Muscle of leg (tissue), 11 donors: ENCODE data around the gene EYS. TPM values are rescaled to one million over a fixed set of nuclear protein-coding genes. Genes with fewer than 3 reads are reported as not detected.
"Not testable (repeated sequence)": the region's sequence is repeated elsewhere in the genome, so short reads cannot be mapped to it uniquely, and the experiment has no call there.

ENCODE experiments used
- DNase-seq: peaks from one replicate; pipeline ENCODE4 v3.0.0; 2013
- H3K27ac ChIP-seq: one replicate; pipeline ENCODE4 v1.5.1; 2013; ENCODE audit warnings: mild to moderate bottlenecking, low read length, control low read depth
- H3K27me3 ChIP-seq: one replicate; pipeline ENCODE4 v1.6.1; 2013; ENCODE audit warnings: low read length; ENCODE audit not compliant: control insufficient read depth, insufficient read depth
- H3K36me3 ChIP-seq: one replicate; pipeline ENCODE4 v1.6.1; 2013; ENCODE audit warnings: low read length; ENCODE audit not compliant: control insufficient read depth, insufficient read depth
- H3K4me1 ChIP-seq: one replicate; pipeline ENCODE4 v1.6.1; 2013; ENCODE audit warnings: low read length; ENCODE audit not compliant: control insufficient read depth, insufficient read depth
- H3K4me3 ChIP-seq: one replicate; pipeline ENCODE4 v1.5.1; 2013; ENCODE audit warnings: low read length, control low read depth
- H3K9me3 ChIP-seq: replicated peaks from 2 replicates; pipeline ENCODE4 v1.6.1; 2013; ENCODE audit warnings: low read depth, low read length; ENCODE audit not compliant: control insufficient read depth
- WGBS: methylation state at CpG from one replicate; pipeline ENCODE4 v1.1.5; 2013; ENCODE audit warnings: missing lambda C conversion rate; ENCODE audit not compliant: insufficient coverage; 5-methylcytosine and 5-hydroxymethylcytosine counted together
- polyA plus RNA-seq, 8 donors: library from polyadenylated mRNA; unstranded; fragments of 120-200 nt; gene quantifications; one replicate each; pipeline versions ENCODE4 v1.2.1 to v1.2.3, GENCODE V29; 2013; ENCODE audit warnings: inconsistent platforms in 1 of 8, low replicate concordance in 1 of 8; ENCODE audit not compliant: insufficient read length in 8 of 8, insufficient read depth in 1 of 8
- total RNA-seq: library from RNA; stranded (reverse); fragments of 120-200 nt; gene quantifications from one replicate; pipeline ENCODE4 v1.2.4, GENCODE V29; 2013

Gene EYS
- total and polyA plus RNA-seq, 9 donors: 0.24 to 1.1 (median 0.66) TPM

DNA sequence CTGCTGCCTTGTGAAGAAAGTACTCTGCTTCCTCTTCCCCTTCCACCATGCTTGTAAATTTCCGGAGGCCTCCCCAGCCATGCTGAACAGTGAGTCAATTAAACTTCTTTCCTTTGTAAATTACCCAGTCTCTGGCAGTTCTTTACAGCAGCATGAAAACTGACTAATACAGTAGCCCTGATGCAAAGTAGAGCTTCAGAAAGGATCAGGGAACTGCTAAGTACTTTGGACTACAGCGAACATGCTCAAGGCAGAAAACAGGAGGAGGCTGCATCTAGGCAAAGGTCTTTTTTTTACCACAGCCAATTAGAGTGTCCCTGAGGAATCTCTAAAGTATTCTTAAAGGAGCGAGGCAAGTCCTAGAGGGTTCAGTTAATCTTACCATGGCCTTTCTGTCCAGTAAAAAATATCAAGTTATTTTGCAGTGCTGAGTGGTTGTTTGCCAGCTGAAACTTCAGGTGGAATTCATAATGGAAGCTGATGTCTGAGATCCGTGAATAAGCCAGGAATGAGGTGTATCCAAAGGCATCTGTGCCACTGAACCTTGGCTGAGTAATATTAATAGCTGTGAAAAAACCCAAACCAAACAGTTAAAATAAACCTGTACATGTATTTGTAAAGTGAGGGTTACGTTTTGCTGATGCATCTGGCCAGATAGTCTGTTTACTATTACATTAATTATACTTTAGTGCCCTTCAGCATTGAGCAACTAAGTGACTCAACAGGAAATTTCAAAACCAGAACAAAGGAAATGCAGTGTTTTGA is 1901.0 kb downstream of the EYS start:
- DNase-seq: peak; percentile 39
- H3K27me3 ChIP-seq: no peaks in the 10 kb centered on the region
- H3K27ac ChIP-seq: no peak overlapping the region
- H3K36me3 ChIP-seq: no peaks in the 10 kb centered on the region
- H3K9me3 ChIP-seq: no peaks in the 10 kb centered on the region
- WGBS: no CpG with 5 or more reads among the region's 5 CpGs
- no peaks in the 10 kb centered on the region for H3K4me1 ChIP-seq
- H3K4me3 ChIP-seq: no peak overlapping the region

DNA sequence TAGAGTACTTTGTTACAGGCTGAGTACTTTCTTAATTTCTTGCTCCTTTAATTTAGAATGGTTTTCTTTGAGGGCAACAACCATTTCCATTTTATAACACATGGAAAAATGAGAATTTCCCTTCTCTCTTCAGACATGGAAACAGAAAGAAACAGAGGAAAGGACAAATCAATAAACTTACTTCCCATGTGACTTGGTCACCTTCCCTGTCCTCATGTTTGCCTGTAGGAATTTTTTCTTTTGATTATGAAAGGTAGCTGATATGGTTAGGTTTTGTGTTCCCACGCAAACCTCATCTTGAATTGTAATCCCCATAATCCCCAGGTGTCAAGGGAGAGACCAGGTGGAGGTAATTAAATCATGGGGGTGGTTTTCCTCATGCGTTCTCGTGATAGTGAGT is 1901.7 kb downstream of the EYS start:
- Histone ChIP-seq H3K4me3 (no peak overlapping the region), H3K36me3 (no peaks in the 10 kb centered on the region), H3K4me1 (no peaks in the 10 kb centered on the region), H3K9me3 (no peaks in the 10 kb centered on the region), H3K27me3 (no peaks in the 10 kb centered on the region), H3K27ac (no peak overlapping the region)
- DNase-seq: no peak
- WGBS: no CpG with 5 or more reads among the region's 3 CpGs

DNA sequence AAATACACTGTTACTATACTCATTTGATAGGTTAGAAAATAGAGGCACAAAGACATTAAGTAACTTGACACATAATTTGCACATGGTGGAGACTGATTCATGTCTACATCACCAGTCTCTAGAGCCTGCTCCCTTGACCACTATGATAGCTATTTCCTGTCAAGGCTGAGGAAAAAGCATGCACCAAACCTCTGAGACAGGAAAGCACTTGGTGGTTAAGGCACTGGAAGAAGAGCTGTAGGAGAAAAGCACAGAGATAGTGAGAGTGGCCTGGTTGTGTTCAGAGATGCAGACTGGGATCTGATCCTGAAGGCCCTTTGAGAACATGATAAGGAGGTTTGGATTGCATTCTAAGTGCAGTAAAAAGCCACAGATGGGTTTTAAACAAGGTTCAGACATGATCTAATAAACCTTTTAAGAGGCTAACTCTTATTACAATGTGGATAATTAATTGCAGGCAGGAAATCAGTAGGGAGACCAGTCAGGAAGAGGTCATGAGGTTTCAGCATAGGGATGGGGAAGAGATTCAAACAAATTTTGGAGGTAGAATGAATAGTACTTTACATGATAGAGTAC is 1902.6 kb downstream of the EYS start:
- DNase-seq: no peak
- no peaks in the 10 kb centered on the region for H3K27me3 ChIP-seq
- no peaks in the 10 kb centered on the region for H3K4me1 ChIP-seq
- H3K9me3 ChIP-seq: no peaks in the 10 kb centered on the region
- no peak overlapping the region for H3K4me3 ChIP-seq
- H3K36me3 ChIP-seq: no peaks in the 10 kb centered on the region
- H3K27ac ChIP-seq: no peak overlapping the region

DNA sequence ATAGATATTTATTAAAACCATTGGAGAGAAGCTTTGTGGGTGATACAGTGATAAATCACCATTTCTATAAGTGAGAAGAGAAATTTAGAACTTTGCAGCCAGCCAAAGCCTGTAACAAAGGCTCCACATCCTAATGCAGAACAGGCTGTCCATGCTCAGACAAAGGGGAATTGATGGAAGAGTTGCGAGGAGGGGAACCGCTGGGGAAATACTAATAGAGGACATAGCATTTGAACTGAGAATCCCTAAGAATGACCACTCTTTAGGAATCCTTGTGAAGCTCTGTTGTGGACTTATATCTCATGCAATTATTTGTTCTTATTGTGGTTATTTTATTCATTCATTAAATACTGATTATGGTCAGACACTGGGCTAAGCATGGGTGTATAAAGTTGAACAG is 1903.7 kb downstream of the EYS start:
- H3K36me3 ChIP-seq: no peaks in the 10 kb centered on the region
- H3K9me3 ChIP-seq: no peaks in the 10 kb centered on the region
- no CpG with 5 or more reads among the region's 2 CpGs for WGBS
- no peak overlapping the region for H3K4me3 ChIP-seq
- no peaks in the 10 kb centered on the region for H3K27me3 ChIP-seq
- H3K27ac ChIP-seq: no peak overlapping the region
- no peaks in the 10 kb centered on the region for H3K4me1 ChIP-seq
- DNase-seq: no peak

DNA sequence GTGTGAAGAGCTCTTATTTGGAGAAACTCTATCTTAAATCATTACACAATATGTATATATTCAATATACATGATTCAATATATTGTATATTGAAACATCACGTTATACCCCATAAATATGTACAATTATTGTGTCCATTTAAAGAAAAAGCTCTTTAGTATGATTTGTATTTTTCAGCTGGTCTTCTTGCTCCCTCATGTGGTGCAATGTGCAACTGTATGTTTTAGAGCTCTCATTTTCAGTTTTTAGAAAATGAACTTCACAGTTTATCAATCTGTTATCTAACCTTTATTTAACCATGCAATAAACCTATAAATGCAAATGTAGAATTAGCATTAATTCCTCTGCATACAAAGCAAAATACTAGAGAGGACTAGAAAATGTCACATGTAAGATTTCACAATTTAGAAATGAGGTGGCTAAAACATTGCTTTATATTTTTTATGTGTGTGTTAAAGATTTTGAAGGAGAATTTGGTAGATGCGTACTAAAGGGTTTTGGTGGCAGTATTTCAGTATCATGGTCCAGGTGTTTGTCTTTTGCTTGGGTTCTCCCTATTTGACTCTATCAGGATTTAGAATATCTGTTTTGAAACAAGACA is 1904.3 kb downstream of the EYS start:
- Histone ChIP-seq H3K36me3 (no peaks in the 10 kb centered on the region), H3K4me1 (no peaks in the 10 kb centered on the region), H3K27me3 (no peaks in the 10 kb centered on the region), H3K4me3 (no peak overlapping the region), H3K9me3 (no peaks in the 10 kb centered on the region), H3K27ac (no peak overlapping the region)
- no peak for DNase-seq
- 60% methylated on average over 1 of the region's 2 CpGs for WGBS

DNA sequence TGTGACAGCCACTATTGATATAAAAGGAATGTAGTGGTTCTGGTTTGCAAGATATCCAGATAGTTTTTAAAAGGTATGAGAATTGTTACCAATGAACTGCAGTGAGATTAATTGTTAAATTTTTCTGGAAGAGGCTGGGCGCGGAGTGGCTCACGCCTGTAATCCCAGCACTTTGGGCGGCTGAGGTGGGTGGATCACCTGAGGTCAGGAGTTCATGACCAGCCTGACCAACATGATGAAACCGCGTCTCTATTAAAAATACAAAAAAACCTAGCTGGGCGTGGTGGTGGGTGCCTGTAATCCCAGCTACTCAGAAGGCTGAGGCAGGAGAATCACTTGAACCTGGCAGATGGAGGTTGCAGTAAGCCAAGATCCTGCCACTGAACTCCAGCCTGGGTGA is 1906.6 kb downstream of the EYS start:
- not testable (repeated sequence) for H3K27me3 ChIP-seq, H3K27ac ChIP-seq, H3K4me1 ChIP-seq, H3K36me3 ChIP-seq, DNase-seq, H3K9me3 ChIP-seq, H3K4me3 ChIP-seq
- WGBS: 100% methylated on average over 2 of the region's 7 CpGs

DNA sequence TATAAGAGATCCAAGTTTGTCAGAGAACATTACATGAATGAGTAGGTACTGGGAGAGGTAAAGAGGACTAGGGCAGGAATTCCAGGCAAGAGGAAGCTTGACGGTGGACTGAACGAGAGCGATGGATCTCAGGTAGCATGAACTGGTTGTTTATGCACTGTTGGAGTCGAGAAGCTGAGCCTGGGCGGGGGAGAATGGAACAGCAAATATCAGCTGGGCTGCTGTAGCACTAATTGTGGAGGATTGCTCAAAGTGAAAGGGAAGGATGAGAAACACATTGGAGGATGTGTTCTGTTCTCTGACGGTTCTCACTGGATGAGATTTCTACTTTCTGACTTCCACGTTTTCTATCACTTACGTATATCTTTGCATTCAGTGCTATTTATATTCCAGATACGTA is 1907.2 kb downstream of the EYS start:
- H3K4me1 ChIP-seq: no peaks in the 10 kb centered on the region
- H3K9me3 ChIP-seq: no peaks in the 10 kb centered on the region
- no peak for DNase-seq
- no peaks in the 10 kb centered on the region for H3K27me3 ChIP-seq
- no peak overlapping the region for H3K4me3 ChIP-seq
- H3K36me3 ChIP-seq: no peaks in the 10 kb centered on the region
- no peak overlapping the region for H3K27ac ChIP-seq
- 85% methylated on average over 5 of the region's 9 CpGs for WGBS

DNA sequence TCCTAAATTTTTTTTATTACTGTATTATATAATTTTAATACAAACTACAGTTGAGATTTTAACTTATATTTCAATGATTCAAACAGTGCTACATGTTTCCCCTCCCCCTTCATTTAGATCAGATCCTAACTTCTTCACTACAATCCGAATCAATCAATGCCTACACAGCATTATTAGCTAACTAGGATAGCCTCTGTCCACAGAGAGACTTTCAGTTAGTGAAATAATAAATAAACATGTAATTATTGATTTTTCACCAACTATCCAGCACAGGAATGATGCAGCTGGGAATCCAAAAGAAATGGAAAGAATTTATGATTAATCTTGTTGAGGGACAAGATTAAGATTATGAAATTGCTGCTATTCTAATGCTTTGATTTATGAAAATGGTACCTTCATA is 1907.7 kb downstream of the EYS start:
- no CpG with 5 or more reads among the region's 1 CpG for WGBS
- Histone ChIP-seq H3K36me3 (no peaks in the 10 kb centered on the region), H3K4me3 (no peak overlapping the region), H3K4me1 (no peaks in the 10 kb centered on the region), H3K27ac (no peak overlapping the region), H3K9me3 (no peaks in the 10 kb centered on the region), H3K27me3 (no peaks in the 10 kb centered on the region)
- DNase-seq: no peak

DNA sequence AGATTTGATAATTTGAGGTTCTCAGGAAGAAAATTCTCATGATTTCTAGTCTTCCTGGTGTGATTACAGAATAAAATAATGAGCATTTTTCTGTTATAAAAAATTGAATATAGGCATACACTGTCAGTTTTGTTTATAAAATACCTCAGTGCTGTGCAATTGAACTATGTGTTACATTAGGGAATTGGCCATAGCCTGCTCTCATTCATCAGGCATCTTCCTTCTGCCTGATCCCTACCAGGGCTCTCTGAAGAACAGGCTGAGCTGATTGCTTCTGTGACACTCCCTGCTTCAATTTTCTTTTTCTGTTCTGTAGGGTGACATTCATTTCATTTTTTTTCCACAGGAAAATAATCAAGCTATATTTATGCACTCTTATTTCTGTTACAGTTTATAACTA is 1908.6 kb downstream of the EYS start:
- Histone ChIP-seq H3K27me3 (no peaks in the 10 kb centered on the region), H3K4me3 (no peak overlapping the region), H3K4me1 (no peaks in the 10 kb centered on the region), H3K9me3 (no peaks in the 10 kb centered on the region), H3K36me3 (no peaks in the 10 kb centered on the region), H3K27ac (no peak overlapping the region)
- no peak for DNase-seq

DNA sequence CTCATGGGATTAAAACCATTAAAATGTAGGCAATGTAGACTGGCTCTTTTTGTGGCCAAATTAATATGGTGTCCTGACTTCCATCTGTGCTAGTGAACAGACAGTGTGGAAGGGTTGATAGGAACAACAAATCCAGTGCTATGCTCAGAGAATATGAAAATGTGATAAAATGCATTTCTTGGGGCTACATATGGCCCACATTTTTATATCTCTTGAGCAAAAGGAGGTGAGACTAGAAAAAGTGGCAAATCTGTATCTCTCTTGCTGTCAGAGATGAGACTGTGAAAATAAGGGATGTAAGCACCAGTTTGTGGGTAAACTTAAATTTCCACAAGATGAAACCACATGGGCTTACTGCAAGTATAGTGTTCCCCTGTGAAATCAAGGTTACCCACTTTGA is 1909.3 kb downstream of the EYS start:
- H3K27ac ChIP-seq: no peak overlapping the region
- no peak overlapping the region for H3K4me3 ChIP-seq
- no peaks in the 10 kb centered on the region for H3K4me1 ChIP-seq
- H3K36me3 ChIP-seq: no peaks in the 10 kb centered on the region
- DNase-seq: no peak
- no peaks in the 10 kb centered on the region for H3K9me3 ChIP-seq
- H3K27me3 ChIP-seq: no peaks in the 10 kb centered on the region
